Left forelimb (tissue), 1 donor: ENCODE data around the gene CHDH.

Source experiments
- DNase-seq: peaks from one replicate; pipeline ENCODE4 v3.0.0-alpha.2; 2018; ENCODE audit warnings: low spot score

The CHDH gene

GRCh38 chr3:53807117-53807810 is 39.0 kb downstream of the CHDH start:
- DNase-seq: peak; percentile 38

DNA sequence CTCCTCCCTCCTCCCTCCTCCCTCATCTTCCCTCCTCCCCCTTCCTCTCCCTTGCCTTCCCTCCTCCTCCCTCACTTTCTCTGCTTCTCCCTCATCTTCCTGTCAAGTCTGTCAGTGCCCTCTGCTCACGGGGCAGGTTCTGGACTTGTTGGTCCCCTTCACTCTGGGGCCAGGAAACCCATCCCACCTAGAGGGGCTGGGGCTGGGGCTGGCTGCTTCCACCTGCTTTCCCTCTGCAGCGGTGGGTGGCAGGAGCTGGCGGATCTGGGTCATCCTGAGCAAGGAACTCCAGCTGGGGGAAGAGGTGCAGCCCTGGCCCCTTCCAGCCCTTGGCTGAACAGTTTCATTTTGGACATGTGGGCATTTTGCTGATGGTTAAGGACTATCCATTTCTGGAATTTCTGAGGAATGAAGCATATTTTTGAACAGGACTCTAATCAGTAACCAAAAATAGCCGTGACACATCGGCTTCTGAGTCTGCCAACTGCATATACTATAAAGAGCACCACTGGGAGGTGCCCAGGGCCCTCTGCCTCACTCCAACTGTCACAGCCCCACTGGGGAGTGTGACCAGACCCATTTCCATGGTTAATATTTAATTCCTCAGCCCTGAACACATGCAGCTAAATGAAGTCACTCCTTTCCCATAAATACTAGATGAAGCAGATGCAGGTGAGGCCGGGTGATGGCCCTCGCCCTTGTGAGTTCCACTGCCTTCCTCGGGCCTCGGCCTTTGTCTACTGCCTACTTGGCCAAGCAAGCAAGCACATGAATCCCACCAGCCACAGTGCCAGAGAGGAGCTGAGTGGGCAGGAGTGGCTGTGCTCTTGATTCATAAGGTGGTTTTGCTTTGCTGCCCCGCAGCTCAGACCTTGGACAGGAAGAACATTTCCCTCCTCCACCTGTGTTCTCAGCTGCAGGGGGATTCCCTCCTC is 39.8 kb downstream of the CHDH start:
- peak; percentile 61 for DNase-seq

- peak; percentile 18 for DNase-seq
Measured at GRCh38 chr3:53805463-53806159, 40.6 kb downstream of the CHDH start.

- DNase-seq: peak; percentile 59
Measured at GRCh38 chr3:53804697-53805462, 41.3 kb downstream of the CHDH start.

- DNase-seq: peak; percentile 53
Measured at GRCh38 chr3:53803816-53804695, 42.2 kb downstream of the CHDH start.

- DNase-seq: no peak
Measured at GRCh38 chr3:53803124-53803815, 42.9 kb downstream of the CHDH start.

- DNase-seq: no peak
Measured at GRCh38 chr3:53802256-53802880, 43.9 kb downstream of the CHDH start.

DNA sequence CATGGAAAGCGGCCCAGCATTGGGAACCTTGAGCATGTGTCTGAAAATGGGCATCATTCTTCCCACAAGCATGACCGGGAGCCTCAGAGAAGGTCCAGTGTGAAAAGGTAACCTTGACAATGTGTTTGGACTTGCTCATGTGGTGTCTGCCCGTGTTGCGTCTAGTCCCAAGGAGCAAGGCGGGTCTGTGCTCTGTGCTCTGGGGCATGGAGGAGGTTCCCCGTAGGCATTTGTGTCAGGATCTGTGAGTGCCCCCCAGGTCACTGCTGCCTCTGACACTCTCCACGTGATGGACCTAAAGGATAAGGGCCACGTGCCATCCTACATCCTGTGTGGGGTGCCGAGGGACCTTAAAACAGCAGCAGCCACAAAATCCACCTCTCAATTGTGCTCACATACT is 44.9 kb downstream of the CHDH start:
- no peak for DNase-seq

DNA sequence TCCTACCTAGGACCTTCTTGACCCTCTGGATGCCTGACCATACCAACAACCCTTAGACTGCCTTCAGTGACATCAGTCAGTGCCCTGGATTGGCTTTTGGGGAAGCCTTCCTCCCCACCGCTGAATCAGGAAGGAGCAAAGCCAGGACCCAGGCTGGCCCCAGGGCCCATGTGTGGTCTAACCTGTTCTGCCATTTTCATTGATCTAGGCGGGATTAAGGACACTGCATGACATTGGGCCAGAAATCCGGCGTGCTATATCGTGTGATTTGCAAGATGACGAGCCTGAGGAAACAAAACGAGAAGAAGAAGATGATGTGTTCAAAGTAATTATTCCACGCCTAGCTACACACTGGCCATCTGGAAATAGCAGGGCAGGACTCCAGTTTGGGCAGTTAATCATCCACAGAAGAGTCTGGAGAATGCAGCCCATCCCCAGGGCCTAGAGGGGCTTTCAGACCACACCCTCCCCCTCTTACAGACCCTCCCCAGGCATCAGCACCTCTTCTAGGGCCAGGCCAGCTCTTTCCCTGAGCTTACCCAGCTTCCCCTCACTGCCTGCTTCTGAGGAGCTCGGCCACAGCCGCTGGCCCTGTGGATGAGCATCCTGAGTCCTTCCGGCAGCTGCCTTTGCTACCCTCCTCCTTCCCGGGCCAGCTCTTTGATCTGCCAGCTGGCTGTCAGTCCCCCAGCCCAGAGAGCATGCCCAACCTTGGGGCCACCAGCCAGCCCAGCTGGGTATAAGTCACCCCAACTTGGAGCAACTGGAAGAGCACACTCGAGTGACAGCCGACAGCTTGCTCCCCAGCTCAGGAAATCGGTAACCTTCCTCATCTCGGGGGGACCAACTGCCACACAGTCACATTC is 45.9 kb downstream of the CHDH start:
- DNase-seq: no peak

DNA sequence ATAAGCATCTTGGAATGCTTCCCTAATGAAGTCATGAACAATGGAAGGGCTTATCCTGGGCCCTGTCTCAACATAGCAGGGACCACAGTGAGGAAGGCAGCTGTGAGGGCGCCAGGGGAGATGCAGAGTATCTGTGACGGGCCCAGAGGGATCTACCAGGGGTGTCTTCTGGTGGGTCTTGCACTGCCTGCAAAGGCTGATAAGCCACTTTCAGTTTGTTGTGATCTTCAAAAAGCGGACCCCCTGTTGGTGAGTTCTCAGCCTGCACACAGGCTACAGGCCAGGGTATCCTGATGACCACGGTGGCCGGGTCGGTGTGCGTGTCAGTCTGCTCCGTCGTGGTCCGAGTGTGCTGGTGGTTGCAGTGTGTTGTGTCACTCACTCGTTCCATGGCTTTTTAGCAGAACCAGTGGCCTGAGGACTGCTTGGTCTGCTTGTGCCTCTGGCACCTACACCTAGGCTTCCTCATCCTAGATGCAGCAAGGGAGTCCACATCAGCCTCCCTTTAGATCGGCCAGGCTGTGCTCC is 46.8 kb downstream of the CHDH start:
- no peak for DNase-seq

GRCh38 chr3:53798144-53798543 is 48.1 kb downstream of the CHDH start:
- DNase-seq: no peak

DNA sequence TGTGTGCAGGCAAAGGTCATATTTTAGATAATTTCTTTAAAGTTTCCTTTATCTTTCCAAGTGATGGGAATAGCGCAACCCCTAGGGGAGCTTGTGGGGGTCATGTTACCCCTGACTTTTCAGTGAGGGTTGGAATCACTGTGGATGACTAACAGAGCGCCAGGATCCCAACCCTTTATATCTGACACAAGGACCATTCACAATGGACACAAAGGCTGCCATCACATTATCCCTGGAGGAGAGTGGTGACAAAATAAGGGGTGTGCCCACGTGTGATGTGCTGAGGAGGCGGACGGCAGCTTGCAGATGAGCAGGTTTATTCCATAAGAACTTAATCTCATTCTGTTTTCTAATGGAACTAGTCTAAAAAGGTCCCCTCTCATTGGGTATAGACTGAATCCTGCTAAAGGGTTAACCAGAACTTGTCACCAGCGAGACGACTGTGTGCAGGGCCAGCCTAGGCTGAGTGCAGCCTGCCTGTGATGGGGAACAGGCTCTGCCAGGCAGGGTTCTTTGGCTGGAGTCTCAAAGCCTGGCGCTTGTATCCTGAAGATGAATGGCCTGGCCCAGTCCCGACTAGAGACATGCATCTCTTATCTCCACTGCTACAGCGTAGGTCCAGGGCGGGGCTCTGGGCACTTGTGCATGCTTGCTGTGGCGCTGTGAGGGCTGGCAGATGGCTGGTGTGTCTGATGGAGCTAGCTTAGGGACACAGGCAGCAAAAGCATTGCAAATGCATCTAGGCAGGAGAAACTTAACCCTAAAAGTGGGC is 50.2 kb downstream of the CHDH start:
- DNase-seq: no peak

DNA sequence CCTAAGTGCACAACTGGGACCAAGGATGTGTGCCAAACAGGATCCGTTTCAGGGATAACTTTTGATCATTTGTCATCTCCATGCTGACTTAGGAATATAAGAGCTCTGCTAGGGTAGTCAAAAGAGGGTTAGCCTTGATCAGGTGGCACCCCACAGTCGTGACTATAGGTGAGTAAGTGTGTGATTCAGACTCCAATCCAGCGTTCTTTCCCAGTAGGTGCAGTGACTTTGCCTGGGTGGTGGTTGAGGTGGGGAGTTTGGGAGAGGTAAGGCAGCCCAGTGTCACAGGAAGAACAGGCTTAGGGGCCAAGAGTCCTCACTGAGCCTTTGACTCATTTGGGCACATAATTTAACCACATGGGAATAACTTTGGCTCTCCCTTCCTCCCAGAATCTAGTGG is 51.0 kb downstream of the CHDH start:
- DNase-seq: no peak

GRCh38 chr3:53794597-53794996 is 51.6 kb downstream of the CHDH start:
- DNase-seq: no peak

DNA sequence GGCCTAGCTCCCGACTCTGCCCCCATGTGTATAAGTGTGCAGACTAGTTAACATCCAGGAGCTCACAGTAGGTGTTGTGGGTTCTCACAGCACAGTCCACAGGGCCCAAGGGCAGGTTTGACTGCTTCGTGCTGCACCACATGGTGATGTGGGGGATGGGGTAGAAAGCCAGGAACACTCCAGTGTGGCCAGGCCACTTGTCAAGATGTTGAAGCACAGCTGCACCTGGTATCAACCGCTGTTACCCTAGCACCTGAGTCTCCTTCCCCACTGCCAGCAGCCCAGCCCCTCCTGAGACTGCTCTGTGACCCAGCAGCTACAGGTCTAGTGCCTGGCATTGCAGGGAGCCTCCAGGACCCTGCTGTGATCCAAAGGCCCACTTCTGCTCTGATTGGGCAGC is 53.4 kb downstream of the CHDH start:
- DNase-seq: no peak

DNA sequence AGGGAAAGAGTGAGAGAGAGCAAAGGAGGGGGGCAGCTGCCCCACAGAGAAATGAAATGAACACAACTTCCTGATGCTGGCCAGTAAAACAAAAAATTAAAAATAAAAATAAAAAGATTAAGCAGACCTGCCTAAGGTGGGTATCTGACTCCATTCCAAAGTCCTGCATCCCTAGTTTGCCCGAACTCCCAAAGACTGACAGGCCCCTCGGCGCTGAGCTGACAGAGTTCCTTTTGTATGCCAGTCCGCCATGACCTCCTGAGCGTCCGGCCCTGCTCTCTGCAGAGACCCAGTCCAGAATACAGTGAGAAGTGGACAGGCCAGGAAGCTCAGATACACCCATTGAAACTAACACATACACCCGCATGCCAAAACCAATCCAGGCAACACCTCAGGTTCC is 54.9 kb downstream of the CHDH start:
- no peak for DNase-seq

DNA sequence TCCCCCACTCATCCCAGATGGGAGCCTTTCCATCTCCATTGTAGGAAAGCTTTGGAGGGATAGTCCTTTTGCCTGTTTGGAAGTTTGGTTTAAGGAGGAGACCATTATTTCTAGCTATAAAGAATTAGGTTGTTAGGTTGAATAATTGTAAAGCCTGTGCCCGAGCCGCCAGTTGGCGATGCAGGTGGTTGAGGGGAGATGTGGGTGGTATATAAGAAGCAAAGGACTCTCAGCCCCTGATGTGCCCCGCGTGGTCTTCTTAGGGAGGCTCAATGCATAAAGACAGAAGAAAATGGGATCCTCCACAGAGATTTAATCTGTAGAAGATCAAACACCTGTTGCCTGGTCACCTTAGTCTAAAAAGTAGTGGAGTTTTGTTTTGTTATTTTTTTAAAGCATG is 55.7 kb downstream of the CHDH start:
- no peak for DNase-seq

GRCh38 chr3:53789459-53789858 is 56.8 kb downstream of the CHDH start:
- no peak for DNase-seq
